ENCODE results near the gene SPATC1L.
"Not testable (repeated sequence)": the region's sequence is repeated elsewhere in the genome, so short reads cannot be mapped to it uniquely, and the experiment has no call there.

The SPATC1L gene

GRCh38 chr21:46181953-46182547, 2.2 kb downstream of the SPATC1L start:
- TF ChIP-seq, protein P1, sequence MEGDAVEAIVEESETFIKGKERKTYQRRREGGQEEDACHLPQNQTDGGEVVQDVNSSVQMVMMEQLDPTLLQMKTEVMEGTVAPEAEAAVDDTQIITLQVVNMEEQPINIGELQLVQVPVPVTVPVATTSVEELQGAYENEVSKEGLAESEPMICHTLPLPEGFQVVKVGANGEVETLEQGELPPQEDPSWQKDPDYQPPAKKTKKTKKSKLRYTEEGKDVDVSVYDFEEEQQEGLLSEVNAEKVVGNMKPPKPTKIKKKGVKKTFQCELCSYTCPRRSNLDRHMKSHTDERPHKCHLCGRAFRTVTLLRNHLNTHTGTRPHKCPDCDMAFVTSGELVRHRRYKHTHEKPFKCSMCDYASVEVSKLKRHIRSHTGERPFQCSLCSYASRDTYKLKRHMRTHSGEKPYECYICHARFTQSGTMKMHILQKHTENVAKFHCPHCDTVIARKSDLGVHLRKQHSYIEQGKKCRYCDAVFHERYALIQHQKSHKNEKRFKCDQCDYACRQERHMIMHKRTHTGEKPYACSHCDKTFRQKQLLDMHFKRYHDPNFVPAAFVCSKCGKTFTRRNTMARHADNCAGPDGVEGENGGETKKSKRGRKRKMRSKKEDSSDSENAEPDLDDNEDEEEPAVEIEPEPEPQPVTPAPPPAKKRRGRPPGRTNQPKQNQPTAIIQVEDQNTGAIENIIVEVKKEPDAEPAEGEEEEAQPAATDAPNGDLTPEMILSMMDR (IDR thresholded peaks at IDR 0.05; ENCODE audit: low read depth, low read length), result no peak
- DNase-seq (ENCODE audit: extremely low read depth, low read depth), result no peak

- TF ChIP-seq, protein P1 (IDR thresholded peaks at IDR 0.05; ENCODE audit: low read depth, low read length), result no peak
- no peak for DNase-seq (ENCODE audit: extremely low read depth, low read depth)
Measured at GRCh38 chr21:46181436-46181835, 2.8 kb downstream of the SPATC1L start.

DNA sequence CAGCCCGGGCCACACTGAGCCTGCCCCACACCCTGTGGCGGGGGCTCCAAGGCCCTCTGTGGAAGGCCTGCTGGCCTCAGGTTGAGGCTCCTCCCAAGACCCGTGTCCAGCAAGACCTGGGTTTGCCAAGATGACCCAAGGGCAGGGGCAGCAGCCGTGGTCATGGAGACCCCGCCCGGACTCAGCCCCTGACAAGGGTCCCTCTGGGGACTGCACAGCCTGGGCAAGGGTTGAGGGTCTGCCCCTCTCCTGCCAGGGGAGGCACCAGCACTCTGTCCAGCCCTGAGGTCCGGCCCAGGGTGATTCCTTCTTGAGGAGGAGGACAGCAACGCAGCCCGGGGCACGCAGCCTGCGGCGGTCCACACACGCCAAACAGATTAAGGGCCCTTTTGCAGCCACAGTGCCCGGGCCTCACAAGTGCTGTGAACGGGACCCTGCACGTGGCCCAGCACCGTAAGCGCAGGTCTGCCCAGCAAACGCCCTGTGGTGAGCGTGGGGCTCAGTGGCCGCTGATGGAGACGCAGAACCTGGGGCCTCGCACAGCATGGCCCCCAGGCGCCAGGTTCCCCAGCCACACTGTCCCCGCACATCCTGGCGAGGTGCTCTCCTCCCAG, 3.4 kb downstream of the SPATC1L start:
- DNase-seq (ENCODE audit: extremely low read depth, low read depth), result no peak
- TF ChIP-seq, protein P1 (IDR thresholded peaks at IDR 0.05; ENCODE audit: low read depth, low read length), result no peak

DNA sequence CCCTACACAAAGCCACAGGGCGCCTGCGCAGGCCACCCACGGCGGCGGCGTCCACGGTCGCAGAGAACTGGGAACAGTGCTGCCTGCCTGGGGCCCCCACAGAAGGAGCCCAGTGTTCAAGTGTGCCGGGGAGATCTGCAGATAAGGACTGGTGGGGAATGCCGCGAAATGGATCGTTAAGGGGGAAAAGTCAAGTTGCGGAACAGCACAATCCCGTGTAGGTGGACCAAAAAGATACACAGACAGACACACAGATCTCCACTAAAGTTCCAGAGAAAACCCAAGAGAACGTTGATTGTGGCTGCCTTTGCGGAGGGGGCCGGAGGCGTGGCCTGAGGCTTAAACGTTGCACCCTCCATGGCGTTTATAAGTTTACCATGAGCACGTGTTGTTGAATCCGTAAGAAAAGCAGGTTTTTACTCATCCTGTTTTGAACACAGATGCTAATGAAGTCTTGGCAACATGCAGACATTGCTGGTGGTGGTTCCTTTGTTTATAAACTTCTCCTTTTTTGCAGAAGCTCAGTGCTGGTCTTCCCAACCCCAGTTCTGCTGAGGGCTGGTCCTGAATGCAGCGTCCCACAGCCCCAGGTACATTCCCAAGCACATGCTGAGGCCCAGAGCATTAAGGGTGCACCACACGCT, 4.1 kb downstream of the SPATC1L start:
- TF ChIP-seq, protein P1 (IDR thresholded peaks at IDR 0.05; ENCODE audit: low read depth, low read length), result no peak
- DNase-seq (ENCODE audit: extremely low read depth, low read depth), result no peak

DNA sequence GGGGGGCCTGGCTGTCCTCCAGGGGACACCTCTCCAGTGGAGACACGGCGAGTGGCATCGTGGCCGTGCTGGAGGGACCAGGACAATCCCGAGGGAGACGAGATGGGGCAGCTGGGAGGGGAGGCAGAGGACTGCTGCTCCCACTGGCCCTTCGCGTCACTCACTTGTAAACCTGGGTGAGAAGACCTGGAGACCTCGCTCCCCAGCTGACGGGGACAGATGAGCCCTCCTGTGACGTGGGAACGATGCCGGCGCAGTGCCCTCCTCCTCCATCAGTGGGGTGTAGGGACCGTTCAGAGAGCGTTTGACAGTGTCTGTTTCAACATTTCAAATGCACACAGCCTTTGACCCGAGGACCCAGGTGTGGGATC, 4.6 kb downstream of the SPATC1L start:
- TF ChIP-seq, protein P1 (IDR thresholded peaks at IDR 0.05; ENCODE audit: low read depth, low read length), result no peak
- DNase-seq (ENCODE audit: extremely low read depth, low read depth), result no peak

DNA sequence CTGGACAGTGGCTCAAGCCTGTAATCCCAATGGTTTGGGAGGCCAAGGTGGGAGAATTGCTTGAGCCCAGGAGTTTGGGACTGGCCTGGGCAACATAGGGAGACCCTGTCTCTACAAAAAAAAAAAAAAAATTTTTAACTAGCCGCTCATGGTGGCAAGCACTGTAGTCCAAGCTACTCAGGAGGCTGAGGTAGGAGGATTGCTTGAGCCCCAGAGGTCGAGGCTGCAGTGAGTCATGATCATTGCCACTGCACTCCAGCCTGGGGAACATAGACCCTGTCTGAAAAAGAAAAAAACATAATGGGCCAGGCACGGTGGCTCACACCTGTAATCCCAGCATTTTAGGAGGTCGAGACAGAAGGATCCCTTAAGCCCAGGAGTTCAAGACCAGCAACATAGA, 5.3 kb downstream of the SPATC1L start:
- TF ChIP-seq, protein P1 (IDR thresholded peaks at IDR 0.05; ENCODE audit: low read depth, low read length), result no peak
- no peak for DNase-seq (ENCODE audit: extremely low read depth, low read depth)

GRCh38 chr21:46176443-46177129, 7.7 kb downstream of the SPATC1L start:
- DNase-seq (ENCODE audit: extremely low read depth, low read depth), result not testable (repeated sequence)
